GM18951 (cell line): ENCODE data around the gene DCST2.

Experiments used
- POLR2A ChIP-seq: IDR thresholded peaks from 4 replicates; pipeline ENCODE4 v1.6.1; 2011; ENCODE audit warnings: mild to moderate bottlenecking; ENCODE audit not compliant: insufficient read length, insufficient read depth; ENCODE audit errors: extremely low read depth
- in situ Hi-C: fragments of 300-500 bp; cut with MboI; formaldehyde crosslinking; loops from one replicate; pipeline ENCODE4 v1.12.0; 2022; ENCODE audit warnings: low sequenced_read_pairs, mixed read lengths, inconsistent platforms; ENCODE audit not compliant: unreplicated experiment

The DCST2 gene

GRCh38 chr1:155051342-155051776, 17.8 kb upstream of the DCST2 start:
- in situ Hi-C loops, result no loop called here

DNA sequence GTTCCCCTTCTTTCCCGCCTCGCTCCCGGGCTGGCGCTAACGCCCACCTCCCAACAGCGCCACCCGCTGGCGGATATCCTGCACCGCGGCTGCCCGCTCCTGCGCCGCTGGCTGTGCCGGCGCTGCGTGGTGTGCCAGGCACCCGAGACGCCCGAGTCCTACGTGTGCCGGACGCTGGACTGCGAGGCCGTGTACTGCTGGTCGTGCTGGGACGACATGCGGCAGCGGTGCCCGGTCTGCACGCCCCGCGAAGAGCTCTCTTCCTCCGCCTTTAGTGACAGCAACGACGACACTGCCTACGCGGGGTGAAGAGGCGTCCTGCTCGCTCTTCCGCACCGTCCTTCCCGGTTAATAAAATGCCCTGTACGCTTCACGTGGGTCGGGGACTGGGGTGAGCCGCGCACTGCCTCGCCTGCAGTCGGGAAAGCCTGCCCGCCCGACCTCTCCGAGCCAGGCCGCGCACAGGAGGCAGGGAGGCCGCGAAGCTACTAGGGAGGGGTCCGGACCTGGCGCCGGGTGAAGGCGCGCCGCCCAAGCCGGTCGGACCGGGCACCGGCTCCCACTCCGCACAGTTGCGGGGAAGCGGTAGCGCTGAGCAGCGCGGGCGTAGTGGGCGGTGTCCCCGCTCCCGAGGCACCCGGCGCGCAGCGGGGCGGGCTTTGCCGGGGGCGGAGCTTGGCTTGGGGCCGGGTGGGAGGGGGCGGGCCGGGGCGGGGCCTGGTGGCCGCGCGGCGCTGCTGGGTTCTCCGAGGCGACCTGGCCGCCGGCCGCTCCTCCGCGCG, 17.2 kb upstream of the DCST2 start, which contains the start of gene ADAM15:
TSS of gene ADAM15 (plus strand) at position 757 of the 782 bp plus-strand sequence. CDS start 71 bp downstream, outside the sequence.
- TF ChIP-seq POLR2A, result no peak
- in situ Hi-C loops, result no loop called here

More at GRCh38 chr1:155051342-155051776, 17.8 kb upstream of the DCST2 start:
- peak; percentile 63 for TF ChIP-seq POLR2A

GRCh38 chr1:155049651-155050559, 16.3 kb upstream of the DCST2 start:
- in situ Hi-C loops, result no loop called here
- TF ChIP-seq POLR2A, result no peak

GRCh38 chr1:155048449-155049334, 15.1 kb upstream of the DCST2 start:
- TF ChIP-seq POLR2A, result no peak
- in situ Hi-C loops, result no loop called here

GRCh38 chr1:155044812-155045657, 11.5 kb upstream of the DCST2 start:
- TF ChIP-seq POLR2A, result no peak
- in situ Hi-C loops, result no loop called here

DNA sequence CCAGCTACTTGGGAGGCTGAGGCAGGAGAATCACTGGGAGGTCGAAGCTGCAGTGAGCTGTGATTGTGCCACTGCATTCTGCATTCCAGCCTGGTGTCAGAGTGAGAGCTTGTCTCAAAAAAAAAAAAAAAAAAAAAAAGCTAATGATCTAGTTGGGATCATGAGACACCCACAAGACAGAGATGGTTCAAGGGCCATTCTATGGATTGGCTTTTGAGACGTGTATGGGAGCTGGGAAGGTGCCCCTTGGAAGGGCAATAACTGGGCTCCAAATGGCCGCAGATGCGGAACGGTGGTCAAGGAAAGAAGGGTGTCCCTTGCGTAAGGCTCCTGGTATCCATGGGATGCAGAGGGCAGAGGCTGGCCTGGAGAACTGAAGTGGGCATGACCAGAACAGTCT, 10.8 kb upstream of the DCST2 start:
- no peak for TF ChIP-seq POLR2A
- in situ Hi-C loops, result no loop called here

DNA sequence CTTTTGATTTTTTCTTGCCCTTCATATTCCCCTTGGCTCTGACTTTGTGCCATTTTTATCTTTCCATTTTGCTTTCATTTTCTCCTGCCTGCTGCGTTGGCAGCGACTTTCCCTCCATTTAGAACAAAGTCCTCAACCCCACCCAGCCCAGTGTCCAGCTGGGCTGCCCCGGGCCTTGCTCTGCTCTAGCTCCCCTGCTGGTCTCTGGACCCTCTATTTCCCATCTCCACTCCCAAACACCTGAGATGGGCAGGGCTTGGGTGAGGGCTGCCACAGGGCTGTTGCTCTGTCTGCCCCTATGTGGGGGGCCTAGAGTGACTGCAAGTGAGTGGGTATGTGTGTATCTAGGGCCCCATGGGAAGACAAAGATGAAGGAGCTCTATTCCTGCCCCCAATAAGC, 10.2 kb upstream of the DCST2 start:
- in situ Hi-C loops, result no loop called here
- TF ChIP-seq POLR2A, result no peak

DNA sequence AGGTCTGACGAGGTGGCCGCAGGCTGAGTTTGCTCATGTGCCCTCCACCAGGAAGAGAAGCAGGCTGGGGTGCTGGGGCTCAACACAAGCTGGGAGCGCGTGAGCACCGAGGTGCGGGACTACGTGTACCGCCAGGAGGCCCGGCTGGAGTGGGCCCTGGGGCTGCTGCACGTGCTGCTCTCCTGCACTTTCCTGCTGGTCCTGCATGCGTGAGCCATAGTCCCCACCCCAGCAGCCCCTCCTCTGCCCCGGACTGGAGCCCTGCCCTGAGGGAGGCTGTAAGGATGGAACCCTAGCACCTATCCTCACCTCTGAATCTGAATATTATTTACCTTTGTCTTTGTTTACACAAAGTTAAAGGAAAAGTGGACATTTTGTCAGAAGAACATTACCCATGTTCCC, 9.7 kb upstream of the DCST2 start:
- in situ Hi-C loops, result no loop called here
- TF ChIP-seq POLR2A, result no peak

DNA sequence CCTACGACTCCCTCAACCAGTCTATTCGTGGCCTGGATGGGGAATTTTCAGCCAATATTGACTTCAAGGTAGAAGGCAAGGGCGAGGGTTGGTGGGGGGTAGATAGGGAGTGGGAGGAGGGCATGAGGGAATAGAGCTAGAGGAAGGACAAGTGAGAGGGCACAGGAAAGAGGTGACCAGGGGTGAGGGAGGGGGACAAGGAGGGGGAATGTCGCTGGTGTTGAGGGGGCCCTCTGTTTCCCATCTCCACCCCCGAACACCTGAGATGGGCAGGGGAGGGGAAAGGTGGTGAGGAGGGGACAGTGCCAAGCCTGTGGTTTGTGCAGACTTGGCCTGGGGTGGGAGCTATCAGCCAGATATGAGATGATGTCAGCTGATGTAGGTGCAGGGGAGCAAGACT, 9.2 kb upstream of the DCST2 start:
- in situ Hi-C loops, result no loop called here
- TF ChIP-seq POLR2A, result no peak

DNA sequence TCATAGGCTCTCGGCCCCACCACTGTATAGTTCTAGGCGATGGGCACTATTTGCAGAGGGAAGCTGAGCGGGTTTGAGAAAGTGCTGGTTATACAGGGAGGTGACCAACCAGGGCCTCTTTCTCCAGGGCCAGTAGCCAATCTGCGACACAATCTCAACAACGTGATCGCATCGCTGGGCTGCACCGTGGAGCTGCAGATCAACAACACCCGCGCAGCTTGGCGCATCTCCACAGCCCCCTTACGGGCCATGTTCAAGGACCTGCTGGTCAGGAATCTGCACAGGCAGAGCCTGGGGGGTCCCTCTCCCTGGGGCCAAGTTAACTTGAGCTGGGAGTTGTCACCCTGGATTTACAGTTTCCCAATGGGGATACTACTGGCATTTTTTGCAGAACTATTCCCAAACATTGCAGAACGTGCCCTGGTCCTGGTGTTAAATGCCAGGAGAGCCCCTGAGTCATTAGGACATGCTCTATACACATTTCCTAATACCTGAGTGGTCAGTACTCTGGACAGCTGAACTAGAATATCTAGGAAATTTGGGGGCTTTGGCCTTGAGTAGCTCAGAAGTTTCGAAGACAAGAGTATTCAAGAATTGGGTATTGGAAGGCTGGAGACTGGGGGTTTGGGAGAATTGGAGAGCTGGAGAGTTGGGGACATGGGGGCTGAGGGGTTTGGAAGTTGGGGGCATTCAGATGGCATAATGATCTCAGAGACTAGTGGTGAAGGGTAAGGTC, 6.9 kb upstream of the DCST2 start:
- in situ Hi-C loops, result no loop called here
- TF ChIP-seq POLR2A, result no peak

- in situ Hi-C loops, result no loop called here
- no peak for TF ChIP-seq POLR2A
Observed at GRCh38 chr1:155039308-155039669, 5.7 kb upstream of the DCST2 start.
